HG03064 (cell line): ENCODE data around the gene SMPD4.
"Not testable (repeated sequence)": the region's sequence is repeated elsewhere in the genome, so short reads cannot be mapped to it uniquely, and the experiment has no call there.

Experiments
- ATAC-seq: cut with Tn5 transposase; IDR thresholded peaks from one replicate; pipeline ENCODE4 v1.9.1; 2021; ENCODE audit warnings: low read depth; ENCODE audit not compliant: unreplicated experiment

Gene SMPD4

DNA sequence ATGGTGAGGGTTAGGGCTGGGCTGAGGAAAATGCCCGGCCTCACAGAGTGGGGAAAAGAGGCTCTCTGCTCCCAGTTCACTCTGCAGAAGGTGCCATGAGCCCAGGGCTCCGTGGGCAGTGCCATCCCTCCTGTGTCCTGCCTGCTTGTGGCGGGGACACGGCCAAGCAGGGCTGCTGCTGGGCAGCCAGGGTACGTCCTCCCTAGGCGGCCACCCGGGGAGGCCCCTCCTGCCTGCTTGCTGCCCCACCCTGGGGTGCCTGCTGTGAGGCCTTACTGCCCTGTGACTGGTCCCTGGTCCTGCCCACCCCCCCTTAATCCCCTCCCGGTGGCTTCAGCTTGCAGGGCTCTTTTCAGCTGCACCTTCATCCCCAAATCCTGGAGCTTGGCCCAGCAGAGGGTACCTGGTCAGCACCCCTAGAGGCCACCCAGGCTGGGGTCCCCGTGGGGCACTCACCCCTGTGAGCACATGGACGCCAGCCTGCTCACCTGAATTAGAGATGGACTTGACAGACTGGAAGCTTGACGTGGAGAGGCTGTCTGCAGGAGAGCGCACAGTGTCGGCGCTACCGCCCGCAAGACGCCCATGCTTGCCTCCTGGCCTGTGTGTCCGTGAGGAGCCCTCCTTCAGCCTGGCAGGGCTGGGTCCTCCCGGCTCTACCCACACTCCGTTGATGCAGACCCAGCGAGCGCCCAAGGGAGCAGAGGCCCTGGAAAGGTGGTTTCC lies 39.6 kb downstream of the SMPD4 start:
- ATAC-seq: not testable (repeated sequence)

DNA sequence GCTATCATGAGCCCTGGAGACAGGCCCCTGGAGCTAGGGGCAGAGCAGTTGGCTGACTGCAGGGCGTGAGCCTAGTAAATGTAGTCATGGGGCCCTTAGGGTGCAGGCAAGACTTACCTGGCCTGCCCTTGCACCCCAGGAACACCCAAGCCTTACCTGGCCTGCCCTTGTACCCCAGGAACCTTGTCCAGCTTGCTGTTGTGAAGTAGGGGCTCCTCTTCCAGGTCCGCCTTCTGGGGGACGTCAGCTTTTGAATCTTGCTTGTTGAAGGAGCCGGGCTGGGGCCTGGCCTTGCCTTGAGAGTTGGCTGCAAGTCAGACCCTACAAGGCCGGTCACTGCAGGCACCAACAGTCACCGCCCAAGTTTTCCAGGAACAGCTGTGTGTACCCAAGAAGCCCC lies 40.4 kb downstream of the SMPD4 start:
- ATAC-seq: not testable (repeated sequence)

DNA sequence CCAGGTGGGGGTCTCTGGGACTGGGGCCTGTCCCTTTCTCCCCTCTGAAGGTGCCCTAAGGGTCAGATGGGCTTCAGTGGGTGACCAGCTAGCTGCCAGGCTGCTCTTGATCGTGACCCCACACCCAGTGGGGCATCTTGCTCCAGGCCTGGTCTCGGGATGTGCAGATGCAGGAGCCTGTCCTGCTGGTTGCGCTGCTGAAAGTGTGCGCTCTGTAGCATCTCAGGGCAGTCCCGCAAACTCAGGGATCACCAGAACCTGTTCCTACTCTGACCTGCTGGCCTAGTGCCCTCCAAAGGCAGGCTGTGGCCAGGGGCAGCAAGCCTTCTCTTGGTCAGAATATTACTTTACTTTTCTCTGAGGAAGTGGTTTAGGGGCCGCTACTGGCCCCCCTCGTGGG lies 40.9 kb downstream of the SMPD4 start:
- ATAC-seq: not testable (repeated sequence)

DNA sequence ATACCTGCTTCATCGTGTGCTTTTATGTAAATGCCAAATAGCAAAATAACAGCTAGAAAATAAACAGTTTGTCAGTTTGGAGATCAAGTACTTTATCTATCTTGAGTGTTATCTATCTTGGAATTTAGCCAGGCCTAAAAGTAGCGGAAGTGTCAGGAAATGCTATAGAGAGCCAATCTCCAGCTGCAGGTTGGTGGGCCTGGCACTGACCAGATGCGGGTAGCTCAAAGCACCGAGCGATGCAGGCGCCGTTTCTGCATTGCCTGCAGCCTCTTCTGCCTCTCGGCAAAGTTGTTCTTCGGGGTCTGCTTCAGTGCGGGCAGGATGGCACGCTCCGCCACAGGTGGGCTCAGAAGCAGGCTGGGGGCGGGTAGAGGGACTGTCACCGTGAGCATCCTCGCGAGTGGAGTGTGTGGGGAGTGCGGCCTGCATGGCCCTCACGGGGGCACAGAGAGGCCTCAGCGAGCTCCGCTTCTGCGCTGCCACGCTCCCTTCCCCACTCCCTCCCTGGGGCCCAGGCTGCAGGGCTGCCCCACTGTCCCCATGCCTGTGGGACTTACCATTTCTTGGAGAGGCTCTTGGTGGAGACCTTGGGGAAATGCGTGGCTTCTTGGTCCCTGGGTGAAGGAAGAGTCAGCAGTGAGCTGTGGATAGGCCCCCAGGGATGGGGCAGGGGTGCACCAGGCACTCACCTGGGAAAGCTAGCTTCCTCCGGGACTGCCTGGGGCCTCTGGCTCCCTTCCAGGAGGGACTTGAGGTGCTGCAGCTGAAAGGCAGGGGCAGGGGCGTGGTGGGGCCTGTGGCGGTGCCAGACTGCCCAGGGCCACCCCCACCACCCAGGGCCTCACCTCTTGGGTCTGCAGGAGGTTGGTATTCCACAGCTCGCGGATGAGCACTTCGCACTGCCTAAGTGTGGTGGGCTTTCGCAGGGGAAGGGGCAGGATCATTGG lies 41.8 kb downstream of the SMPD4 start:
- not testable (repeated sequence) for ATAC-seq

DNA sequence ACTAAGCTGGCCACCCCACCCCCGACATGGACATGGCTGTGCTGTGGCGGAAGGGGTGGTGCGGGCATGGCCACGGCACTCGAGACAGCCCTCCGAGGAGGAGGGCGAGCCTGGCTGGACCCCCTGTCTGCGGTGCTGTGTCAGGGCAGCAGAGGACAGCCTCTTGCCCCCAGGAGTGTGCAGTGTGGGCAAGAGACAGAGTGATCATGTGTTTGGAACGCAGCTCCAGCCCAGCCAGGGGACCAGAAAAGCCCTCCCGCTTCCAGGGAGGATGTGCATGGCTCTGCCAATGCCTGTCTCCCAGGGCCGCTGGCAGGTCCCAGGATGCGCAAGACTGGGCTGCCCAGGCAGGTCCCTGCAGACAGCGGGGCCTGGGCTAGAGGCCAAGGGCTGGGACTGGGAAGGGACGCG lies 42.6 kb downstream of the SMPD4 start:
- not testable (repeated sequence) for ATAC-seq

DNA sequence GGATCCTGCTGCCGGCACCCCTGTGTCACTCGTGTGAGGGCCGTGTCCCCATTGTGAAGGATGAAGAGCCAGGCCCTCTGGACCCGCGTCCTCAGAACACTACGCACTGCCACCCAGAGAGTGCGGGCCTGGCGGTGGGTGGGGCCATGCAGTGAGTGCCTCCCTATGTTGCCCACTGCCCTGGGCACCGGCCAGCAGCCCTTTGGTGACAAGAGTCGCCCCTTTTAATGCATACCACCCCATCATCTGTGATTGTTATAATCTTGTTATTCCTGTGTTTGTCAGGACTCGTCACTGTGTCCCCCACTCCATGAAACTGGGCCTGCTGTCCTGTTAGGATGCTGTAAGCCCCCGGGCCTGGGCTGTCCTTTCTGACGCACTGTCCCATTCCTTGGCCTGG lies 43.1 kb downstream of the SMPD4 start:
- not testable (repeated sequence) for ATAC-seq

DNA sequence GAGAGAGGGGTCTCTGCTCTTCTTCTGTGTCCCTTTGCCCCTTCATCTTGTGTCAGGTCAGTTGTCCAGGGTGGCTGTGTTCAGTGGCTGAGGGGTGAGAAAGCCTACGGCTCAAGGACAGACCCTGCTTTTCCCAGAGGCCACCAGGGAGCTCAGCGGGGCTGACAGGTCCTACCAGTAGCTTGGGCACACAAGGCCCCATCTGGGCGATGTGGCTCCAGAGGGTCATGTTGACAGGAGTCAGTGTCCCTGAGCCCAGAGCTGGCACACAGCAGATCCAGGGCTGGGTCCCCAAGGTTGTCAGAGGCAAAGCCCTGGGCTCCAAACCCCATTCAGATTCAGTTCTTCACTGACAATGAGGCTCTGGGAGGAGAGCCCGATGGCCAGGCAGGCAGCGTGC lies 44.3 kb downstream of the SMPD4 start:
- ATAC-seq: not testable (repeated sequence)

DNA sequence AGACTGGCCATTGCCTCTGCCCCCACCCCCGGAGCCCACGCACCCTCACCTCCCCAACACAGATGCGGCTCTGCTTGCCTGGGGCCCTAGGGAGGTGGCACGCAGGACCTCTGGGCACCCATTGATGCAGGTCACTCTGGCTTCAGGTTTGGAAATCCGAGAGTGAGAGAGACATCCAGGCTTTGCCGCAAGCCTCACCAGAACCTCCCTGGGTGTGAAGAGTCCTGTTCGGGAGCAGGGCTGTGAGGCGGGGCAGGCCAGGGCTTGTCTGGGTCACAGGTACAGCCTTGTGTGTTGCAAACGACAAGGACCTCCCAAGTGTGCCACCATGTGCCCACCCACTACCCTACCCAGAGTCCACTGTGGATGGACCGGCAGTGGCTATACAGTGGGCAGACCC lies 44.9 kb downstream of the SMPD4 start:
- not testable (repeated sequence) for ATAC-seq

DNA sequence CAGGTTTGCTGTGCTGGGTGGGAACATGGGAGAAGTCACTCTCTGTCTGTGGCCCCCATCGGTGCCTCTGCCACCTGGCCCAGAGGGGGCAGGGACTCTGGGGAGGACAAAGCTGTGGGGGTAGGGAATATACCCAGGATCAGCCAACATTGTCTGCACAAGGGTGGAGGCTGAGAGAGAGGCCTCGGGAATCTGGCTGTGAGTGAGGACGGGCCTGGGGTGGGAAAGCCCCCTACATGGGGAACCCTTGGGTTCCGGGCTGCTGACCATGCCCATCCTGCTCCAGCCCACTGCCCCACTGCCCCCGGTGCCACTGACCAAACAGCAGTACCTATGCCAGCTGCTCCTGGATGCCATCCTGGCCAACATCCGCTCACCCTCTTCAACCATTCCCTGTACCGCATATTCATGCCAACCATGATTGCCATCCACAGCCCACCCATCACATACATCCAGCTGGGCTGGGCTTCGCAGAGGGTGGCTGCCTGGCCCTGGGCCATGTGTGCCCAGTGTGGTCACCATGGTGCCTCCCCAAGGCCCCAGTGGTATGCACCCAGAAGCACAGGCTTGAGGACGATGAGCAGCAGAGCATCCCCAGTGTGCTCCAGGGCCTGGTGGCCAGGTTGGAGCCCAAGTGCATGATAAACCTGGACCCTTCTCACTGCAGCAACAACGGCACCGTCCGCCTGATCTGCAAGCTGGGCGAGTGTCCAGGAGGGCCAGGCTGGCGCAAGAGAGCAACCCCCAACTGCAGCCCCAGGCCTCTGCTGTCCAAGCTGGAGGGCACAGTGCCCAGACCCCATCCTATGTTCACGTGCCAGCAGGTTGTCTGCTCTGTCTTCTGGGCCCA lies 45.5 kb downstream of the SMPD4 start:
- ATAC-seq: no peak

DNA sequence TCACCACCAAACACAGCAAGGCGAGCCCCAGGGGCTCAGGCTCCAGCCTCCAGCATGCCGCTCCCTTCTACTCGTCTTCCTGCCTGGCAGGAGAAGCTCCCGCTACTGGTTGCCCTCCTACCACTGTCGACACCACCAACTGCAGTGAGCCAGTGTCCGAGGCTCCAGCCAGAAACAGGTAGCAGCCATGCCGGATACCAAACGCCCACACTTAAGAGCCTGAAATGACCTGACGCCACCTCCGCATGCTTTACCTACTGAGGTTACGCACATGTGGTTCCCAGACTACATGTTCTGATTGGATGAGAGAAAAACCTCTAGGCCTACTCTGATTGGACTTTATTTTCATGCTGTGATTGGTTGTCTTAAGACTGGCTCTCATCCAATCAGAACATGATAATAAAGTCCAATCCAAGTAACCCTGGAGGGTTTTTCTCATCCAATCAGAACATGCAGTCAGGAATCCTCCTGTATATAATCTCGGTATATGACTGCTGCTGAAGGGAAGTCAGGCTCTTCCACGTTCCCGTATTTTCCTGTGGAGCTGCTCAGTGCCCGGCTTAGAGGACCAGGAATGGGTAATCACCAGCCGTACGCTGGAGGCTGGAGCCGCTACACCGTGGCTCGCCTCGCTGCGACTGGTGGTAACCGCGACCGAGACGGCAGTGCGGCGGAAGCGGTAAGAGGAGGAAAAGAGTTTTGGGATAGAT lies 52.1 kb downstream of the SMPD4 start, which contains the start of gene POTEF:
TSS of gene POTEF (minus strand) at position 103 of the 710 bp plus-strand sequence. CDS start 8,707 bp downstream, outside the sequence.
- not testable (repeated sequence) for ATAC-seq

DNA sequence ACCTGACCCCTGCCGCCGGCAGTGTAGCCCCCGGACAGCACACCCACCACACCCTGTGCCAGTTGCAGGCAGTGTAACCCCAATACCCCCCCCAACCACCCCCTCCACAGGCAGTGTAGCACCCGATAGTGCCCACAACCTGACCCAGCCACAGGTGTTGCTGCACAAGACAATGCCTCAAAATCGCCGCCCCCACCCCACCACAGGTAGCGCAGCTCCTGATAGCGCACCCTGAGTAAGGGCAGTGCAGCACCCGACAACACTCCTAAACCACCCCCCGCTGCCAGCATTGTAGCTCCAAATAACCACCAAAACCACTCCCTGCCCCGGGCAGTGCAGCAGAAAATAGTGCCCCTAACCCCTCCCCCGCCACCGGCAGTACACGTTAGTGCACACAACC lies 52.9 kb downstream of the SMPD4 start:
- not testable (repeated sequence) for ATAC-seq

DNA sequence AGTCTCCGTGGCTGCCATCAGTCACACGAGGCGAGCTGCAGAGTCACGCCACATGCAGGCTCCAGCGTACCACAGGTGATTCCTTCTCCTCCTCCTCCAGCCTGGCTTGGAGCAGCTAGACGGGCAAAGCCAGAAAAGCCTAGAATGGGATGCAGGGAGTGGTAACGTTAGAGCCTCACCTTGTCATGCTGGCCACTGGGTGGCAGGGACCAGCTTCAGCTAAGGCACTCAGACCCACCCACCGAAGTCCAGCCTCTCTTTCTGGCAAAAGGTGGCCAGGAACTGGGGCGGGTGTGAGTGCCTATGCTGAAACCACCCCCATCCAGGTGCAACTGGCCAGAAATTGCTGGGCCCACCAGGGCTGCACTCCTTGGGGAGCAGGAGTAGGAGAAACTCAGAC lies 53.7 kb downstream of the SMPD4 start:
- ATAC-seq: not testable (repeated sequence)

DNA sequence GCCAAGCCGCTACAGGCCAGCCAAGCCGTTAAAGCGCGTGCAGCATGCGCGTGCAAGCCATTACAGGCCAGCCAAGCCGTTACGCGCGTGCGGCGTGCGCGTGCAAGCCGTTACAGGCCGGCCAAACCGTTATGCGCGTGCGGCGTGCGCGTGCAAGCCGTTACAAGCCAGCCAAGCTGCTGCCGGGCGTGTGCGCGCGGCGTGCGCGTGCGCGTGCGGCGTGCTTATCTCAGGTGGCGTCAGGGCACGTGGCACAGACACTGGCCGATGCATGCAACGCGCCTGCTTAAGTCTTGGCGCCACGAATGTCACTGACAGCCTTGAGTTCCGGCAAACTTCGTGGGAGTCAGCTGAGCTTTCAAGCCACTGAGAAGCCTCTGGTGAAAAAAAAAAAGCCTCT lies 60.5 kb downstream of the SMPD4 start:
- not testable (repeated sequence) for ATAC-seq

DNA sequence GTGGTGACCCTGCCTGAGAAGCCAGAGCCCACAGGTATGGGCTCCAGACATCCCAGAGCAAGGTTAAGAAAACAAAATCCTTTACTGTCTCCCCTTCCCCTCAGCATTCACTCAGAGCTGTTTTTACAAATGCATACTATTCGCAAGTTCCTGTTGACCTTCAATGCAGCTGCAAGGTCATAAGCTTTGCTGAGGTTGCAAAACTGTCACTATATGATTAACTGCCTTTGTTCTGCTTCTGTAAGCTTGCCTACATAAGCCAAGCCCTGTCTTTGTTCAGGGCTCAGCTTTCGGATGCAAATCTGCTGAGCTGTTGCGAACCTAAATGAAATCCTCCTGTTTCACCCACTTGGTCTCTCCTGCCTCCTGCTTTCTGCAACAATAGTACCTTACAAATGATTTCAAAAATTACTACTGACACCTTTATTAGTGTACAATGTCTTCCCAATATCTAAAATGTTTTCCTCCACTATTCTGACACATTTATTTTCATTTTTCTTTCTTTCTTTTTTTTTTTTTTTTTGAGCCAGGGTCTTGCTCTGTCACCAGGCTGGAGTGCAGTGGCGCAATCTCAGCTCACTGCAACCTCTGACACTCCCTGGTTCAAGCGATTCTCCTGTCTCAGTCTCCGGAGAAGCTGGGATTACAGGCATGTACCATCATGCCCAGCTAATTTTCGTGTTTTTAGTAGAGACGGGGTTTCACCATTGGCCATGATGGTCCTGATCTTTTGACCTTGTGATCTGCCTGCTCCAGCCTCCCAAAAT lies 78.6 kb downstream of the SMPD4 start:
- ATAC-seq: not testable (repeated sequence)
